ENCODE measurements around the gene PI3.
"Not testable (repeated sequence)": the region's sequence is repeated elsewhere in the genome, so short reads cannot be mapped to it uniquely, and the experiment has no call there.

Gene PI3, protein sequence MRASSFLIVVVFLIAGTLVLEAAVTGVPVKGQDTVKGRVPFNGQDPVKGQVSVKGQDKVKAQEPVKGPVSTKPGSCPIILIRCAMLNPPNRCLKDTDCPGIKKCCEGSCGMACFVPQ

DNA sequence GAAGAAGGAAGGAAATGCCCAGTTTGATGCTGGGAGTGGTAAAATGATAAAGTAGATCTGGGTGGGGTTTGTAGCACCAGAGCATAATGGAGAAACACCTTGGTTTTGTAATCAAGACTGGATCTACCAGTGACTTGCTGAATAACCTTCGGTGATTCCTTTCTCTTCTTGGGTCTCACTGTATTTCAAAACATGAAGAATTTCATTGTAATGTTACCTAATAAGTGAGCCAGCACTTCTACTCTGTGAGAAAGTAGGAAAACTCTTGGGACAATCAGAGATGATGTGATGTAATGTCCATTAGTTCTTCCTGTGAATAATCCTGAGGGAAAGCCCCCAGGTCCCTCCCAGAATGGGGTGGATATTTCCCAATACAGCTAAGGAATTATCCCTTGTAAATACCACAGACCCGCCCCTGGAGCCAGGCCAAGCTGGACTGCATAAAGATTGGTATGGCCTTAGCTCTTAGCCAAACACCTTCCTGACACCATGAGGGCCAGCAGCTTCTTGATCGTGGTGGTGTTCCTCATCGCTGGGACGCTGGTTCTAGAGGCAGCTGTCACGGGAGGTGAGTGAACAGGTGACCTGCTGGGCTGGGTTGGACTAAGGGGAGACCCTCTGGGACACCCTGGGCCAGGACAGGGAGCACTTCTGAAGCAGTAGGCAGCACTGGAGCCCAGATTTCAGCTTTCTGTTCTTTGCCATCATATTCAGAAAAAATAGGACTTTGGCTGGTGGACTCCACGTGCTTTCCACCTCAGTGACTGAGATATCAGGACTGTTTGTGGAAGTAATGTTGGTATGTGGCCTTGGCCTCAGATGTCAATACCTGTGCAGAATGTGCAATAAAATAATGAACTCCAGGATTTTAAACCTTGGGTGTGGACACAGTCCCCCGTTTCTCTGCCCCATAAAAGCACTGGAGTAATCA, at the start of gene PI3:
TSS of gene PI3 (plus strand) at position 469 of the 931 bp plus-strand sequence. CDS start at position 490, 21 bp downstream.
- ChIA-PET CTCF (no interaction called here), POLR2A (no interaction called here)
- TF ChIP-seq, protein P1, sequence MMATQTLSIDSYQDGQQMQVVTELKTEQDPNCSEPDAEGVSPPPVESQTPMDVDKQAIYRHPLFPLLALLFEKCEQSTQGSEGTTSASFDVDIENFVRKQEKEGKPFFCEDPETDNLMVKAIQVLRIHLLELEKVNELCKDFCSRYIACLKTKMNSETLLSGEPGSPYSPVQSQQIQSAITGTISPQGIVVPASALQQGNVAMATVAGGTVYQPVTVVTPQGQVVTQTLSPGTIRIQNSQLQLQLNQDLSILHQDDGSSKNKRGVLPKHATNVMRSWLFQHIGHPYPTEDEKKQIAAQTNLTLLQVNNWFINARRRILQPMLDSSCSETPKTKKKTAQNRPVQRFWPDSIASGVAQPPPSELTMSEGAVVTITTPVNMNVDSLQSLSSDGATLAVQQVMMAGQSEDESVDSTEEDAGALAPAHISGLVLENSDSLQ (IDR thresholded peaks at IDR 0.05) = no peak
- TF ChIP-seq L3MBTL2 (conservative IDR thresholded peaks at IDR 0.05) (no peak), LEF1 (IDR thresholded peaks at IDR 0.05; ENCODE audit: borderline replicate concordance) (no peak), FOXA1 (IDR thresholded peaks at IDR 0.05) (no peak), FOXK2 (IDR thresholded peaks at IDR 0.05) (no peak), NFRKB (IDR thresholded peaks at IDR 0.05) (no peak), TARDBP (IDR thresholded peaks at IDR 0.05) (no peak), CTBP1 (IDR thresholded peaks at IDR 0.05; ENCODE audit: borderline replicate concordance) (no peak), ELF4 (IDR thresholded peaks at IDR 0.05) (no peak), HDGF (IDR thresholded peaks at IDR 0.05; ENCODE audit: borderline replicate concordance) (no peak), ZNF384 (IDR thresholded peaks at IDR 0.05) (no peak), BHLHE40 (IDR thresholded peaks at IDR 0.05; ENCODE audit: borderline replicate concordance) (no peak), SUZ12 (IDR thresholded peaks at IDR 0.05) (no peak), ARNT (IDR thresholded peaks at IDR 0.05) (no peak), SP1 (IDR thresholded peaks at IDR 0.05) (no peak), FOXM1 (IDR thresholded peaks at IDR 0.05; ENCODE audit: borderline replicate concordance) (no peak)
- no peak for DNase-seq (ENCODE audit: extremely low spot score)

DNA sequence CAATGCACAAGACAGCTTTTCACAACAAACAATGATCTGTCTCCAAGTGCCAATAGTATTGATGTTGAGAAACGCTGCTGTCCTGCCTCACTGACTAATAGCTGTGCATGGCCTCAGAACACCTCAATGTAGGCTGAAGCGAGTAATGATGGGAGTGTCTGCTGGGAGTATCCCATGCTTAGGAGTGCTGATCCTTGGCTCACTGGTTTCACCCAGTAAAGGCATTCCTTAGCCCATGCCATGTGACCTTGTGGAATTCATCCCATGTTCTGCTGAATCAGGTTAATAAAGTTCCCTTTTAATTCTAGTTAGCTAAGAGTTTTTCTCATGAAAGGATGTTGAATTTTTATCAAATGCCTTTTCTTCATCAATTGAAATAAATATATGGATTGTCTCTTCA, 46.6 kb upstream of the PI3 start:
- TF ChIP-seq FOXM1 (IDR thresholded peaks at IDR 0.05; ENCODE audit: borderline replicate concordance) (no peak), SP1 (IDR thresholded peaks at IDR 0.05) (no peak), NFRKB (IDR thresholded peaks at IDR 0.05) (no peak), BHLHE40 (IDR thresholded peaks at IDR 0.05; ENCODE audit: borderline replicate concordance) (no peak), ZNF384 (IDR thresholded peaks at IDR 0.05) (no peak), LEF1 (IDR thresholded peaks at IDR 0.05; ENCODE audit: borderline replicate concordance) (no peak), TARDBP (IDR thresholded peaks at IDR 0.05) (no peak), ELF4 (IDR thresholded peaks at IDR 0.05) (no peak), ARNT (IDR thresholded peaks at IDR 0.05) (no peak), FOXA1 (IDR thresholded peaks at IDR 0.05) (no peak), HDGF (IDR thresholded peaks at IDR 0.05; ENCODE audit: borderline replicate concordance) (no peak)
- ChIA-PET CTCF (interaction anchor here (1.0 kb wide), 1 partner anchor 10 kb away, joined by 3 read pairs; no protein-coding TSS in a partner anchor), POLR2A (no interaction called here)
- no peak for DNase-seq (ENCODE audit: extremely low spot score)

DNA sequence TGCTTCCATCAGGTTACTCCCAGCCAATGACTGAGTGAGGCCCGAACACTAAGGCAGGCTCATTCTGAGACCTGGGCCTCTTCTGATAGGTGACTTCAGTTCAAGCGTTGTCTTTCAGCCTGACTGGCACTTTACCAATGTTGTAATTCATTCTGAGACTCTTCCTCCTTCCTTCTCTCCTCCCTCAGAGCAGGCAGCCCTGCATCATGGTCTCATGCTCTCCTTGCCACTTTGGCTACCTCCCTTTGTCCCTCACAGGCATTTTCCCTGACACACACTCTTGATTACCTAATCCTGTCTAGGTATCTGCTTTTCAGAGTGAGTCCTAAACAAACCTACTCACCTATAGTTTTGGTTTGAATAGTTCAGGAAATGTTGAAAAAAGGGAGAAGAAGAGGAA, 37.8 kb upstream of the PI3 start:
- DNase-seq (ENCODE audit: extremely low spot score) = no peak
- CTCF ChIA-PET = no interaction called here
- POLR2A ChIA-PET = no interaction called here
- TF ChIP-seq FOXM1 (IDR thresholded peaks at IDR 0.05; ENCODE audit: borderline replicate concordance) = no peak
- TF ChIP-seq BHLHE40 (IDR thresholded peaks at IDR 0.05; ENCODE audit: borderline replicate concordance) = no peak
- TF ChIP-seq SUZ12 (IDR thresholded peaks at IDR 0.05) = no peak
- no peak for TF ChIP-seq L3MBTL2 (conservative IDR thresholded peaks at IDR 0.05)
- TF ChIP-seq FOXA1 (IDR thresholded peaks at IDR 0.05) = no peak
- no peak for TF ChIP-seq HDGF (IDR thresholded peaks at IDR 0.05; ENCODE audit: borderline replicate concordance)

DNA sequence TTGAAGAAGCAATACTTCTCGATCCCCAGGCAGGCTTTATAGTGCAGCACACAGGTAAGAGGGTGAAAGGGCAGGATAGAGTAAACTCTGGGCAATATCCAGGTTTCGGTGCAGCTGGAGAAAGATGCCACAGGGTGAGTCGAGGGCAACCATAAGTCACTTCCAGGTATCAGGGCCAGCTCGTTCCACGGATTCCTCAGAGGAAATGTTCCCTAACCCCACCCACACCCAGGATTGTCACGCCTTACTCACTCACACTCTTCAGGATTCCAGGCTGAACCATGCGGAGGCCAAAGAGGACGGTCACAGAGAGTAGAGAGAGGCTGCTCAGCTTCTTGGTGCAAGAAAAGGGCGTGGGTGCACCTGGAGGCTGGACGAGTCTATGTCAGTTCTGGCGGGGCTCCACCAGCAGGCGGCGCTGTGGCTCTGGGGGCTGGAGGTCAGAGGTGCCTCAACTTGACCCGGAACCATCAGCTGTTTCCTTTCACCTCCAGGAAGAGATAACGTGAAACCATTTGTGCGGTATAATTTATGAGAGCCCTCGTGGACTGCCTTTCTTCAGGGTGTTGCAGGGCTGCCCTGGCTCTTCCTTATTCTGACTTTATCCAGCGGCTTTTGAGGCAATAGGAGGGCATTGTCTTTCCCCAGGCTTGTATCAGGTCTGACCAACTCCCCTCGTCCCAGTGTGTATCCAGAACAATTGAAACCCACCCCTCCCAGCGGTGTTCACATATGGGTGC, 36.0 kb upstream of the PI3 start:
- peak; percentile 69 for DNase-seq (ENCODE audit: extremely low spot score)
- ChIA-PET POLR2A (no interaction called here), CTCF (interaction anchor here (0.7 to 1.7 kb wide), 10 partner anchors 8 to 155 kb away, joined by 3 to 9 read pairs (median 4); partner anchors contain the start of gene WFDC5)
- TF ChIP-seq NFRKB (IDR thresholded peaks at IDR 0.05) (no peak), HDGF (IDR thresholded peaks at IDR 0.05; ENCODE audit: borderline replicate concordance) (no peak)

DNA sequence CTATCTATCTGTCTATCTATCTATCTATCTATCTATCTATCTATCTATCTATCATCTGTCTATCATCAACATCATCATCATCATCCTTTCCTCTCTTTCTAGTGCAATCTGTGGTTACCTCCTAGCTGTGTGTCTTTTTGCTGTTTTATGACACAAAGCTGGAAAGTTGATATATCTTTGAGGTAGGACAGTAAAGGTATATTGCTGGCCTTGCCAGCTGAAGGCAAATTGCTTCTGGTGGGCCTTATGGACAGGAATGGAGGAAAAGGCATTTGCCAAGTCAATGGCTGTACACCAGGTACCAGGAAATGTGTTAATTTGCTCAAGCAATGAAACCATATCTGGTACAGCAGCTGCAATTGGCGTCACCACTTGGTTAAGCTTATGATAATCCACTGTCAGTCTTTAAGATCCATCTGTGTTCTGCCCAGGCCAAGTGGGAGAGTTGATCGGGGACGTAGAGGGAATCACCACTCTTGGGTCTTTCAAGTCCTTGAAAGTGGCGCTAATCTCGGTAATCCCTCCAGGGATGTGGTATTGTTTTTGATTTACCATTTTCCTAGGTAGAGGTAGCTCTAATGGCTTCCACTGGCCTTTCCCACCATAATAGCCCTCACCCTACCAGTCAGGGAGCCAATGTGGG, 34.8 kb upstream of the PI3 start:
- CTCF ChIA-PET = interaction anchor here (0.6 to 1.7 kb wide), 5 partner anchors 23 to 154 kb away, joined by 3 to 9 read pairs (median 4); partner anchors contain the start of gene WFDC5
- DNase-seq (ENCODE audit: extremely low spot score); POLR2A ChIA-PET: not testable (repeated sequence)

DNA sequence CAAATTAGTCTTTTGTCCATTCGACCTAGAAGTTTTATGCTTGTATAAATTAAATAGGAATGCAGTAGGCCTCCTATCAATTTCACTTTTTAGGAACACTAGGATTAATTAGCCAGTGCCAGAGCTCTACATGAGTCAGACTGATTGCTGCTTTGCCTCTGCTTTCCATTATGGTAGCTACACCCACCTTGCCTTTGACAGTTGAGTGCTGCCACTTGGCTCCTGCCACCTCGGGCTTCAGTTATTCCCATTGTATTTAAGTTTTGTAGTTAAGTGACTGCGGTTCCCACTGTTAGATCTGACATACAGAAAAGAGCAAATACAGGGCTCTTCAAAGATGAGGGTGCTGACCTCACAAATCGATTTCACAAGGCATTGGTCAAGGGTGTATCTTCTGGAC, 33.9 kb upstream of the PI3 start:
- no peak for TF ChIP-seq CTBP1 (IDR thresholded peaks at IDR 0.05; ENCODE audit: borderline replicate concordance)
- TF ChIP-seq ZNF384 (IDR thresholded peaks at IDR 0.05) = no peak
- no peak for TF ChIP-seq SUZ12 (IDR thresholded peaks at IDR 0.05)
- TF ChIP-seq FOXK2 (IDR thresholded peaks at IDR 0.05) = no peak
- no peak for TF ChIP-seq SP1 (IDR thresholded peaks at IDR 0.05)
- POLR2A ChIA-PET = no interaction called here
- CTCF ChIA-PET = no interaction called here

DNA sequence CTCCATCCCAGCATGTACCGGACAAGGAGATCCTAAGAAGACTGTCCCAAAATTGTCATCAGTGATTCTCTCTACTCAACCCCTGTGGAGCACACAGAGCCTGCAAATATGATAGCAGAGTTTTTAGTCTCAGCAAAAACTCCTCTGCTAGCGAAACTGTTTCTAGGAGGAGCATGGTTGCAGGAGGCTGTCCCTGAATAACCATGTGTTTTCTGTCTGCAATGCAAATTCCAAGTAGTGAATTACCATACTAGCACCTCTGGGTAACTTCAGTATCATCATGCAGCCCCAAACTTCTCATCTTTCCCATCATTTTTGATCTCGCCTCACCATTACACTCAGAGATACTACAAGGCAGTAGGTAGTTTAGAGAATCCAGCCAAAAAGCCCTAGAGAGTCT, 25.6 kb upstream of the PI3 start:
- DNase-seq (ENCODE audit: extremely low spot score) = no peak
- TF ChIP-seq HDGF (IDR thresholded peaks at IDR 0.05; ENCODE audit: borderline replicate concordance) (no peak), CTBP1 (IDR thresholded peaks at IDR 0.05; ENCODE audit: borderline replicate concordance) (no peak), BHLHE40 (IDR thresholded peaks at IDR 0.05; ENCODE audit: borderline replicate concordance) (no peak), ARNT (IDR thresholded peaks at IDR 0.05) (no peak), FOXA1 (IDR thresholded peaks at IDR 0.05) (no peak), FOXM1 (IDR thresholded peaks at IDR 0.05; ENCODE audit: borderline replicate concordance) (no peak), ZNF384 (IDR thresholded peaks at IDR 0.05) (no peak), TARDBP (IDR thresholded peaks at IDR 0.05) (no peak), L3MBTL2 (conservative IDR thresholded peaks at IDR 0.05) (no peak), SP1 (IDR thresholded peaks at IDR 0.05) (no peak), FOXK2 (IDR thresholded peaks at IDR 0.05) (no peak), SUZ12 (IDR thresholded peaks at IDR 0.05) (no peak), ELF4 (IDR thresholded peaks at IDR 0.05) (no peak), NFRKB (IDR thresholded peaks at IDR 0.05) (no peak), LEF1 (IDR thresholded peaks at IDR 0.05; ENCODE audit: borderline replicate concordance) (no peak)
- TF ChIP-seq, protein P1 (IDR thresholded peaks at IDR 0.05) = no peak
- ChIA-PET POLR2A (no interaction called here), CTCF (no interaction called here)

More for the DNA sequence above, 33.9 kb upstream of the PI3 start:
- DNase-seq (ENCODE audit: extremely low spot score) = no peak
